Tibial artery (tissue), 4 donors: Measurements from ENCODE around the gene SMURF1.
A peak's percentile ranks its signal among the peaks of the same experiment; 100 is the strongest.

ENCODE experiments used
- DNase-seq, 2 donors: peaks; one replicate each; pipeline ENCODE4 v3.0.0-alpha.2; 2019
- H3K27ac ChIP-seq, 2 donors: fragments of 200-600 bp; sonication (generic) in 1 of 2; 1 replicate in 1 of 2; 2 replicates in 1 of 2; pipeline ENCODE4 v1.5.1; 2018 to 2019; ENCODE audit warnings: mild to moderate bottlenecking in 1 of 2
- H3K27me3 ChIP-seq, 2 donors: fragments of 200-600 bp; sonication (generic) in 1 of 2; one replicate each; pipeline versions ENCODE4 v1.5.1 to v1.6.0; 2016 to 2019
- H3K36me3 ChIP-seq, 3 donors: fragments of 200-600 bp; sonication (generic) in 2 of 3; one replicate each; pipeline ENCODE4 v1.5.1; 2016 to 2019; ENCODE audit warnings: mild to moderate bottlenecking in 2 of 3
- H3K4me1 ChIP-seq, 4 donors: fragments of 200-600 bp; sonication (generic) in 2 of 4; 1 replicate in 3 of 4; 2 replicates in 1 of 4; pipeline ENCODE4 v1.5.1; 2016 to 2019
- H3K4me3 ChIP-seq, 2 donors: fragments of 200-600 bp; sonication (generic) in 1 of 2; 1 replicate in 1 of 2; 2 replicates in 1 of 2; pipeline ENCODE4 v1.5.1; 2018 to 2019; ENCODE audit warnings: mild to moderate bottlenecking in 2 of 2
- H3K9me3 ChIP-seq, 3 donors: fragments of 200-600 bp; sonication (generic) in 1 of 3; one replicate each; pipeline ENCODE4 v1.5.1; 2016 to 2019
- intact Hi-C: fragments of 100-400 bp; cut with DNase I; formaldehyde crosslinking; loops from one replicate; pipeline ENCODE4 v1.15.0; 2023; ENCODE audit warnings: low total_unique reads
- TF ChIP-seq, protein P1 (sequence below), 2 experiments: fragments of 200-600 bp in 1 of 2; fragments of 450-650 bp in 1 of 2; IDR thresholded peaks; one replicate each; pipeline ENCODE4 v1.5.1; 2017 to 2019; ENCODE audit warnings: antibody characterized with exemption in 2 of 2, mild to moderate bottlenecking in 1 of 2, moderate library complexity in 1 of 2

The SMURF1 gene

DNA sequence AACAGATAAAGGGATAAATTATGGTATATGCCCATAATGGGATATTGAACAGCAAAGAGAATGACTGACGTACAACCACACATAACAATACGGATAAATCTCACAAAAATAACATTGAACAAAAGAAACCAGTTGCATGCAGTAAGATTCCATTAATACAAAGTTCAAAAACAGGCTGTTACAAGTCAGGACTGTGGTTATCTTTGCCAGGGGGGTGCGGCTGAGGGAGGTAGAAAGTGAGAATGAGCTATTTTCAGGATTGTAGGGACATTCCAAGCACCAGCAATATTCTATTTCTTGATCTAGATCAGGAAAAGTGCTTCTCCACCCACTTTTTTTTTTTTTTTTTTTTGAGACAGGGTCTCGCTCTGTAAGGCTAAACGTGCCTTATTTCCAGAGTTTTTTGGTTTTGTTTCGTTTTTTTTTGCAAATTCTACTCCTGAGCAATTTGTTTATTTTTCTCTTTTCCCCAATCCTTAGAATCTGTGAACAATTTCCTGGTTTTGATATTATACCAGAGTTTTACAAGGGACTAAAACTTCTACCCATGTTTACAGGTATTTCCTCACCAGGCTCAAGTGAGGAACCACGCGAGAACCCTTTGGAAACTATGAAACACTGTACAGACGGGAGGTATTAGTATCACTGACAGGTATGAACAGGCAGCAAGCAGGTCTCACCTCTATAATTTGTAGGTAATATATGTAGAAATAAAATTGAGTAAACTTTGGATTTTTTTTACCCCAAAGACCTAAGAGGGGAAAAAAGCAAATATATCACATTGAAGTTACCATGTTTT is 9.9 kb downstream of the SMURF1 start:
- H3K27ac ChIP-seq = peak overlapping the region; percentile 95 to 100
- TF ChIP-seq, protein P1, sequence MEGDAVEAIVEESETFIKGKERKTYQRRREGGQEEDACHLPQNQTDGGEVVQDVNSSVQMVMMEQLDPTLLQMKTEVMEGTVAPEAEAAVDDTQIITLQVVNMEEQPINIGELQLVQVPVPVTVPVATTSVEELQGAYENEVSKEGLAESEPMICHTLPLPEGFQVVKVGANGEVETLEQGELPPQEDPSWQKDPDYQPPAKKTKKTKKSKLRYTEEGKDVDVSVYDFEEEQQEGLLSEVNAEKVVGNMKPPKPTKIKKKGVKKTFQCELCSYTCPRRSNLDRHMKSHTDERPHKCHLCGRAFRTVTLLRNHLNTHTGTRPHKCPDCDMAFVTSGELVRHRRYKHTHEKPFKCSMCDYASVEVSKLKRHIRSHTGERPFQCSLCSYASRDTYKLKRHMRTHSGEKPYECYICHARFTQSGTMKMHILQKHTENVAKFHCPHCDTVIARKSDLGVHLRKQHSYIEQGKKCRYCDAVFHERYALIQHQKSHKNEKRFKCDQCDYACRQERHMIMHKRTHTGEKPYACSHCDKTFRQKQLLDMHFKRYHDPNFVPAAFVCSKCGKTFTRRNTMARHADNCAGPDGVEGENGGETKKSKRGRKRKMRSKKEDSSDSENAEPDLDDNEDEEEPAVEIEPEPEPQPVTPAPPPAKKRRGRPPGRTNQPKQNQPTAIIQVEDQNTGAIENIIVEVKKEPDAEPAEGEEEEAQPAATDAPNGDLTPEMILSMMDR (IDR thresholded peaks at IDR 0.05) = no peak
- no peak for DNase-seq
- peaks cover 0 to 100% (median 64%) of the 10 kb centered on the region in 4 donors for H3K4me1 ChIP-seq
- no peaks in the 10 kb centered on the region for H3K27me3 ChIP-seq
- intact Hi-C loops = loop anchor here (5.0 kb wide), 1 partner anchor 42 kb away; no protein-coding TSS in a partner anchor
- H3K4me3 ChIP-seq = peak overlapping the region in 1 of 2 donors; percentile 5
- no peaks in the 10 kb centered on the region for H3K9me3 ChIP-seq
- H3K36me3 ChIP-seq = no peaks in the 10 kb centered on the region

GRCh38 chr7:99132595-99133321 is 11.2 kb downstream of the SMURF1 start:
- Histone ChIP-seq H3K4me3 (no peak overlapping the region), H3K27me3 (no peaks in the 10 kb centered on the region), H3K36me3 (no peaks in the 10 kb centered on the region), H3K9me3 (no peaks in the 10 kb centered on the region), H3K4me1 (peaks cover 0 to 100% (median 72%) of the 10 kb centered on the region in 4 donors), H3K27ac (peak overlapping the region; percentile 95 to 100)
- intact Hi-C loops = loop anchor here (5.0 kb wide), 1 partner anchor 40 kb away; no protein-coding TSS in a partner anchor
- TF ChIP-seq, protein P1 (IDR thresholded peaks at IDR 0.05) = no peak
- no peak for DNase-seq

DNA sequence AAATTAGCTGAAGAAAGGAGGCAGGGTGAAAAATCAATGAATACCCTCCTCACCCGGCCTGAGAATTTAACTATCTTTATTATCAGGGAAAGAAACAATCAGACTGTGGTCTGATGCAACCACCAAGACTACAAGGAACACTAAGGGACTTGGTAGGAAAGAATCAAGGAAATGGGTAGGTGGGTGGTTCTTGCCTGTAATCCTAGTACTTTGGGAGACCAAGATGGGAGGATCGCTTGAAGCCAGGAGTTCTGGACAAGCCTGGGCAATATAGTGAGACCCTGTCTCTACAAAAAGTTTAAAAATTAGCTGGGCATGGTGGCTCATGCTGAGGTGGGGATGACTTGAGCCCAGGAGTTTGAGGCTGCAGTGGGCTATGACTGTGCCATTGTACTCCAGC is 12.6 kb downstream of the SMURF1 start:
- Histone ChIP-seq H3K27me3 (no peaks in the 10 kb centered on the region), H3K36me3 (no peaks in the 10 kb centered on the region), H3K9me3 (no peaks in the 10 kb centered on the region), H3K4me1 (peaks cover 0 to 100% (median 73%) of the 10 kb centered on the region in 4 donors), H3K4me3 (no peak overlapping the region), H3K27ac (peak overlapping the region; percentile 95 to 100)
- intact Hi-C loops = loop anchor here (5.0 kb wide), 1 partner anchor 39 kb away; no protein-coding TSS in a partner anchor
- TF ChIP-seq, protein P1 (IDR thresholded peaks at IDR 0.05) = no peak
- no peak for DNase-seq

DNA sequence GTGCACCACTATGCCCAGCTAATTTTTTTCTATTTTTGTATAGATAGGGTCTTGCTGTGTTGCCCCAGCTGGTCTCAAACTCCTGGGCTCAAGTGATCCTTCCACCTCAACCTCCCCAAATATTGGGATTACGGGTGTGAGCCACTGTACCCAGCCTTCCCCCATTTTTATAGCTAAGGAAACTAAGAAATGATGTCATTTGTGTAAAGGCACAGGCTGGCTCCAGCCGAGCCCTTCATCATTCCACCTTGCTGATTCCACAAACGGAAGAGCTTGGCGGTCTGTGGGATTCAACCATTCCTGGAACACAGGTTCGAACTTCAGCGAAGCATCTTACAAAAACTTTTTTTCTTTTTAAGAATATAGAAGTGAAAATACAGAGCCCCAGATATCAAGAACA is 14.4 kb downstream of the SMURF1 start:
- H3K4me1 ChIP-seq = peaks cover 0 to 100% (median 70%) of the 10 kb centered on the region in 4 donors
- peak overlapping the region in 1 of 2 donors; percentile 31 for H3K27ac ChIP-seq

DNA sequence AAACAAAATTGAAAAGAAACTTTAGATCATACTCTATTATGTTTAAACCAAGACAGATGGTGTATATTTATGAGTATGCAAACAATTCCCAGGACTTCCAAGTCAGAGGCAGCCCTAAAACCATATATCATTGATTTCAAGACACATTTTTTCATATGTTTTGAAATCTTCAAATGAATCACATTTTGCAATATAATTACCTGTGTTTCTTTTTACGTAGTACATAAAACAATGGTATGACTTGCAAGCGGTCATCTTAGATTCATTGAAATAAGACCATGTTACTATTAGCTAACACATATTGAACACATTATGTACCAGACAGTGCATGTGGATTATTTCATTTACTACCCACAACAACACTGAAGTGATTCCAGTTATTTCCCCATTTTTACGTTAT is 14.9 kb downstream of the SMURF1 start:
- intact Hi-C loops = no loop called here
- peak overlapping the region; percentile 31 to 64 for H3K27ac ChIP-seq
- H3K36me3 ChIP-seq = no peaks in the 10 kb centered on the region
- peaks cover 0 to 100% (median 73%) of the 10 kb centered on the region in 4 donors for H3K4me1 ChIP-seq
- TF ChIP-seq, protein P1 (IDR thresholded peaks at IDR 0.05) = no peak
- H3K4me3 ChIP-seq = no peak overlapping the region
- no peaks in the 10 kb centered on the region for H3K27me3 ChIP-seq
- H3K9me3 ChIP-seq = no peaks in the 10 kb centered on the region
- DNase-seq = no peak

More for the DNA sequence above, 14.4 kb downstream of the SMURF1 start:
- intact Hi-C loops = no loop called here
- Histone ChIP-seq H3K4me3 (no peak overlapping the region), H3K36me3 (no peaks in the 10 kb centered on the region), H3K27me3 (no peaks in the 10 kb centered on the region), H3K9me3 (no peaks in the 10 kb centered on the region)
- DNase-seq = no peak
- TF ChIP-seq, protein P1 (IDR thresholded peaks at IDR 0.05) = no peak
